Activated B cell treated with CpG ODN at 0.5 μM for 24 hours (primary cell): Measurements from ENCODE around the gene KCNA2. TPM values are rescaled to one million over a fixed set of nuclear protein-coding genes. Genes with fewer than 3 reads are reported as not detected.

Experiments
- ATAC-seq: fragments of 200-7000 bp; cut with Tn5 transposase; one replicate; pipeline ENCODE4 v1.10.0; 2021; ENCODE audit warnings: low read depth, mild to moderate bottlenecking, moderate library complexity
- CTCF ChIA-PET: fragments of 350-600 bp; sonication (Branson Sonifier 250); formaldehyde crosslinking; loops from one replicate; lab custom pipeline; 2021; ENCODE audit warnings: antibody characterized with exemption; lab: Charles Lee
- POLR2A ChIA-PET: fragments of 350-600 bp; sonication (Branson Sonifier 250); formaldehyde crosslinking; loops from one replicate; lab custom pipeline; 2021; ENCODE audit warnings: antibody characterized with exemption; lab: Charles Lee
- DNase-seq: peaks from one replicate; pipeline ENCODE4 v3.0.0; 2022
- H3K27ac Mint-ChIP-seq: one replicate; pipeline ENCODE4 v1.8.0; 2020; ENCODE audit warnings: mixed read lengths
- H3K27me3 Mint-ChIP-seq: one replicate; pipeline ENCODE4 v1.8.0; 2021; ENCODE audit warnings: mixed read lengths
- H3K36me3 Mint-ChIP-seq: one replicate; pipeline ENCODE4 v1.8.0; 2021; ENCODE audit warnings: low read depth, mixed read lengths
- H3K4me1 Mint-ChIP-seq: one replicate; pipeline ENCODE4 v1.8.0; 2021; ENCODE audit warnings: mixed read lengths
- H3K4me3 Mint-ChIP-seq: one replicate; pipeline ENCODE4 v1.8.0; 2020; ENCODE audit warnings: mild to moderate bottlenecking, mixed read lengths
- H3K9me3 Mint-ChIP-seq: one replicate; pipeline ENCODE4 v1.8.0; 2020; ENCODE audit warnings: mixed read lengths
- intact Hi-C: fragments of 100-400 bp; cut with micrococcal nuclease; formaldehyde crosslinking; loops from one replicate; pipeline ENCODE4 v1.15.1; 2024
- total RNA-seq: library from RNA; stranded (reverse); gene quantifications from 2 replicates; pipeline ENCODE4 v1.2.3, GENCODE V29; 2022
- TF ChIP-seq, protein P1 (sequence below): fragments of 200-600 bp; IDR thresholded peaks from one replicate; pipeline ENCODE4 v1.8.0; 2022; ENCODE audit warnings: antibody characterized with exemption, mild to moderate bottlenecking

KCNA2 gene
- total RNA-seq, 1 donor from 2014 or later, result 0.13 TPM

DNA sequence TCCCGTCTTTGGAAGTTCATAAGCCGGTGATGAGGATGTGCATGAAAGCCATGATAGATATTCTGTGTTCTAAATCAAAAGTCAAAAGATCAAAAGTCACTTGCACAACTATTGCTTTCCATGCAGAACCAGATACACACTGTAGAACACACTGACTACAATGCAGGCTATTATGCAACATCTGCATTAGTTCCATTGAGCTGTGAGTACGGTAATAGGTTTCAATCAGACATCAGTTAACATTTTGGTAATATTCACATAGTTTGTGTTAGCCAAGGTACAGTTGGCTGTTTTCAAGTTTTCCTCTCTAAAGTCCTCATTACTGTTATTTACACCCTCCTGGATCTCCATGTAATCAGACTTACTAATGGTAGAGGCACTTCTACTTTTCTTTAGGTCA, 3.1 kb downstream of the KCNA2 start:
- H3K4me1 Mint-ChIP-seq, result peaks cover 13% of the 10 kb centered on the region
- peaks cover 45% of the 10 kb centered on the region for H3K27me3 Mint-ChIP-seq
- ATAC-seq (no peak), DNase-seq (no peak)
- no peak overlapping the region for H3K4me3 Mint-ChIP-seq
- H3K27ac Mint-ChIP-seq, result no peak overlapping the region
- H3K9me3 Mint-ChIP-seq, result no peaks in the 10 kb centered on the region
- intact Hi-C loops, result no loop called here
- ChIA-PET POLR2A (interaction anchor here (0.7 kb wide), 1 partner anchor 9 kb away, joined by 3 read pairs; no protein-coding TSS in a partner anchor), CTCF (no interaction called here)
- TF ChIP-seq, protein P1, sequence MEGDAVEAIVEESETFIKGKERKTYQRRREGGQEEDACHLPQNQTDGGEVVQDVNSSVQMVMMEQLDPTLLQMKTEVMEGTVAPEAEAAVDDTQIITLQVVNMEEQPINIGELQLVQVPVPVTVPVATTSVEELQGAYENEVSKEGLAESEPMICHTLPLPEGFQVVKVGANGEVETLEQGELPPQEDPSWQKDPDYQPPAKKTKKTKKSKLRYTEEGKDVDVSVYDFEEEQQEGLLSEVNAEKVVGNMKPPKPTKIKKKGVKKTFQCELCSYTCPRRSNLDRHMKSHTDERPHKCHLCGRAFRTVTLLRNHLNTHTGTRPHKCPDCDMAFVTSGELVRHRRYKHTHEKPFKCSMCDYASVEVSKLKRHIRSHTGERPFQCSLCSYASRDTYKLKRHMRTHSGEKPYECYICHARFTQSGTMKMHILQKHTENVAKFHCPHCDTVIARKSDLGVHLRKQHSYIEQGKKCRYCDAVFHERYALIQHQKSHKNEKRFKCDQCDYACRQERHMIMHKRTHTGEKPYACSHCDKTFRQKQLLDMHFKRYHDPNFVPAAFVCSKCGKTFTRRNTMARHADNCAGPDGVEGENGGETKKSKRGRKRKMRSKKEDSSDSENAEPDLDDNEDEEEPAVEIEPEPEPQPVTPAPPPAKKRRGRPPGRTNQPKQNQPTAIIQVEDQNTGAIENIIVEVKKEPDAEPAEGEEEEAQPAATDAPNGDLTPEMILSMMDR, result no peak
- H3K36me3 Mint-ChIP-seq, result no peaks in the 10 kb centered on the region

DNA sequence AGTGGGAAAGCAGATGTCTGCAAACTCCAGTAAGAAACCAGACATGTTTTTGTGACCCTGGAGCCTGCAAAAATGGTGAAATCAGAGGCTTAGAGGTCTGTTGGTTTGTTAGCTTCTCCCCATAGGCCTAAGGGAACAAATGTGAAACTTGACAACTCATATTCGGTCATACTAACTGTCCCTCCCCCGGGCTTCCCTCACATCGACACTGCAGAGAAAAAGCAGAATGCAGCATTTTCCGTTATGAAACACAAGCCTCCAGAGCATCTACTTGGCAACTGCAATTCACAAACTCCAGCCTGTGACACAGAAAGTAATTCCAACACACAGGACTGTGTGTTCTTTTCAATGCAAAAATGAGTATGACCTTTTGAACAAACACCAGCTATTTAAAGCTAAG, 3.7 kb downstream of the KCNA2 start:
- ATAC-seq, result no peak
- TF ChIP-seq, protein P1, result no peak
- Mint-ChIP-seq H3K27me3 (peaks cover 41% of the 10 kb centered on the region), H3K4me3 (no peak overlapping the region), H3K36me3 (no peaks in the 10 kb centered on the region), H3K27ac (no peak overlapping the region), H3K9me3 (no peaks in the 10 kb centered on the region), H3K4me1 (peaks cover 10% of the 10 kb centered on the region)
- ChIA-PET POLR2A (interaction anchor here (0.7 kb wide), 1 partner anchor 9 kb away, joined by 3 read pairs; no protein-coding TSS in a partner anchor), CTCF (no interaction called here)
- DNase-seq, result no peak
- intact Hi-C loops, result no loop called here

DNA sequence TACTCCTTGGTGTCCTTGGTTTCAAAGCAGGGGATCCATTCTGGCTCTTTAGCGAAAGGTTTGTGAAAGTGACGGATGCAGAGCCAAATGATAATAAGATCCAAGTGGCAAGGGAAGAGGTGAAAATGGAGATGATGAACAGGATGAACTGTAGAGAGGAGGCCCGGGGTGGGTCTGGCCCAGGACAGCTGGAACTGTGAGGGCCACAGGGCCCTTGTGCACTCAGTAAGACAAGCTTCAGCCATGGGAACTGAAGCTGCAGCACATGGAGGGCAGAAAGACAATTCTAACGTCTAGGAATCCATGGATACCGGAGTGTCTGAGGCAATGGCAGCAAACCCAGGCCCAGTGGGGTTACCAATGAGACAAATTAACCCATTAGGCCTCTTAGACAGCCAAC, 4.8 kb downstream of the KCNA2 start:
- TF ChIP-seq, protein P1, result no peak
- POLR2A ChIA-PET, result no interaction called here
- no peak overlapping the region for H3K27ac Mint-ChIP-seq
- CTCF ChIA-PET, result no interaction called here
- H3K4me3 Mint-ChIP-seq, result no peak overlapping the region
- DNase-seq (no peak), ATAC-seq (no peak)
- peaks cover 4% of the 10 kb centered on the region for H3K4me1 Mint-ChIP-seq
- H3K27me3 Mint-ChIP-seq, result peaks cover 38% of the 10 kb centered on the region
- intact Hi-C loops, result no loop called here
- H3K9me3 Mint-ChIP-seq, result no peaks in the 10 kb centered on the region
- no peaks in the 10 kb centered on the region for H3K36me3 Mint-ChIP-seq

DNA sequence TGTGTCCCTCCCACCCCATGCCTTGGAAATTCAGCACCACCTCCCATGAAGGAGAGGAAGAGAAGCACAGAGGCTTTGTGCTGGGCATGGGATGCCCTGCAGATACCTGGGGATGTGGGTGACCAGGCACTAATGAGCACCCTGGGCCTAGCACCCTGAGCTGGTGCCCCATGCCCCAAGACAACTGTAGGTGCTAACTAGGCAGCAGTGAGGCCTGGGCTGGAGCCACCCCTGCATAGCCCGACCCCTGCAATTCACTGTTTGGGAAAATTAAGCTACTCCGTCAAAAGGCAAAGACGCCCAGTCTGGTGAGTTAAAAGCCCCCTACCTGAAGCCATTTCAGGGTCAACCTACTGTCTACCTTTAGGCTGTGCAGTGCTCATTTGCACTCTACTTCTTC, 5.4 kb downstream of the KCNA2 start:
- TF ChIP-seq, protein P1, result no peak
- no peak overlapping the region for H3K4me3 Mint-ChIP-seq
- ATAC-seq, result no peak
- H3K36me3 Mint-ChIP-seq, result no peaks in the 10 kb centered on the region
- H3K27me3 Mint-ChIP-seq, result peaks cover 34% of the 10 kb centered on the region
- intact Hi-C loops, result no loop called here
- H3K4me1 Mint-ChIP-seq, result no peaks in the 10 kb centered on the region
- DNase-seq, result no peak
- no peaks in the 10 kb centered on the region for H3K9me3 Mint-ChIP-seq
- CTCF ChIA-PET, result no interaction called here
- no peak overlapping the region for H3K27ac Mint-ChIP-seq
- POLR2A ChIA-PET, result no interaction called here

DNA sequence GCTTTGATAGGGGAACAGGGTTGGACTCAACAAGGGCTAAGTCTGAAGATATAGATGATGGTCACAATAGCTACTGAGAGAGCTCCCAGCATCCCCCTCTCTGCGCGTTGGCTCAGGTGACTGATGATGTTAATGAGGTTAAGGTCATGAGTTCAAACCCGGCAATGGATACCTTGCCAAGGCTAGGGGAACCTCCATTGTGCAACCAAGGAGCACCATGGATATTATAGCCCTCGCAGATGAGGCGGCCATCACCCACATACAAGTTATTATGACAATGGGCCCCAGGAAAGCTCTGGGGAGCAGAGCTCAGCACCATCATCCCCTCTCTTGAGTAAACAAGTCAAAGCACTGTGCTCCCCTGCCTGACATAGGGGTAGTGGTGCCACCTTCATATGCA, 8.2 kb downstream of the KCNA2 start:
- Mint-ChIP-seq H3K4me1 (no peaks in the 10 kb centered on the region), H3K27me3 (peaks cover 10% of the 10 kb centered on the region), H3K36me3 (no peaks in the 10 kb centered on the region), H3K27ac (no peak overlapping the region), H3K4me3 (no peak overlapping the region), H3K9me3 (no peaks in the 10 kb centered on the region)
- ChIA-PET POLR2A (no interaction called here), CTCF (no interaction called here)
- DNase-seq (no peak), ATAC-seq (no peak)
- TF ChIP-seq, protein P1, result no peak
- intact Hi-C loops, result no loop called here
